ENCODE data around the gene PPP2R2D. TPM values are rescaled to one million over a fixed set of nuclear protein-coding genes. Genes with fewer than 3 reads are reported as not detected.

PPP2R2D gene
- total RNA-seq, 1 experiment from 2014 or later: 41.0 TPM

DNA sequence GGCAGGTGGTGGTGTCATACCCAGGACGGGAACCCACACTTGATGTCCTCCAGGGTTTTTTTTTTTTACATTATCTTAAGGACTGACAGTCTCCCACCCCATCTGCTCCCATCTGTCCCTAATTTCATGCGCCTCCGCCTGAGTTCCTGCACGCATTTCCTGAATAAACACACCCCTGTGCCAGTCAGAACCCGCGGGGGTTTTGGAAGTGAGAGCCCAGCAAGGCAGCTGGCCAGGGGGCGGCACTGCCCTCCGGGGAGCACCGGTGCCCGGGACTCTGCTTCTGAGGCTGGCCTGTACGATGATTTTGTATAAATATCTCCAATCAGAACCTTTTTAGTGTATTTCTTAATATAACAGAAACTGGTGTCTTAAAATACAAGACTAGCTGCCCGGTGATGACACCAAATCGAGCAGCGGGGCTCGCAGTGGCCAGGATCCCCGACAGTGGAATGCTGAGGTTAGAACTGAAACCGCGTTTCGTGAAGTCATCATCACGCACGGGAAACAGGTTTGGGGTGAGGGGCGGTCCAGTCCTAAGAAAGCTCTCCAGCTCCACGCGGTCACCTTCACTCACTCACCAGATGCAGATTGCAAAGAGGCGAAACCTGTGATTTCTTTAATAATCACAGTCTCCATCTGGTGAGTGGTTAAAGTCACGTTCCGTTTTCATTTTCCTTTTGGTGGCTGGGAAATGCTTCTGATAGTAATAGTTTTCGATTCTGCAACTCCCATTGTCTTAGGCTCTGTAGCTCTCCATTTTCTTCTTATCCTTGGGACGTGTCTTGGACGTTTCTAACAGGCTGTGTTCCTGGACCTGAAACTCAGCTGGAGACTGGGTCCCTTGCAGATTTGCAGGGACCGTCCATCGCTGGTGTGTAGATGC is 61.2 kb downstream of the PPP2R2D start:
- H3K4me1 ChIP-seq (ENCODE audit: control insufficient read depth, insufficient read depth, low read length): no peaks in the 10 kb centered on the region
- no peaks in the 10 kb centered on the region for H3K27me3 ChIP-seq (ENCODE audit: control insufficient read depth, insufficient read depth, low read length)
- TF ChIP-seq, protein P1, sequence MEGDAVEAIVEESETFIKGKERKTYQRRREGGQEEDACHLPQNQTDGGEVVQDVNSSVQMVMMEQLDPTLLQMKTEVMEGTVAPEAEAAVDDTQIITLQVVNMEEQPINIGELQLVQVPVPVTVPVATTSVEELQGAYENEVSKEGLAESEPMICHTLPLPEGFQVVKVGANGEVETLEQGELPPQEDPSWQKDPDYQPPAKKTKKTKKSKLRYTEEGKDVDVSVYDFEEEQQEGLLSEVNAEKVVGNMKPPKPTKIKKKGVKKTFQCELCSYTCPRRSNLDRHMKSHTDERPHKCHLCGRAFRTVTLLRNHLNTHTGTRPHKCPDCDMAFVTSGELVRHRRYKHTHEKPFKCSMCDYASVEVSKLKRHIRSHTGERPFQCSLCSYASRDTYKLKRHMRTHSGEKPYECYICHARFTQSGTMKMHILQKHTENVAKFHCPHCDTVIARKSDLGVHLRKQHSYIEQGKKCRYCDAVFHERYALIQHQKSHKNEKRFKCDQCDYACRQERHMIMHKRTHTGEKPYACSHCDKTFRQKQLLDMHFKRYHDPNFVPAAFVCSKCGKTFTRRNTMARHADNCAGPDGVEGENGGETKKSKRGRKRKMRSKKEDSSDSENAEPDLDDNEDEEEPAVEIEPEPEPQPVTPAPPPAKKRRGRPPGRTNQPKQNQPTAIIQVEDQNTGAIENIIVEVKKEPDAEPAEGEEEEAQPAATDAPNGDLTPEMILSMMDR (IDR thresholded peaks at IDR 0.05): no peak
- TF ChIP-seq, protein P2, sequence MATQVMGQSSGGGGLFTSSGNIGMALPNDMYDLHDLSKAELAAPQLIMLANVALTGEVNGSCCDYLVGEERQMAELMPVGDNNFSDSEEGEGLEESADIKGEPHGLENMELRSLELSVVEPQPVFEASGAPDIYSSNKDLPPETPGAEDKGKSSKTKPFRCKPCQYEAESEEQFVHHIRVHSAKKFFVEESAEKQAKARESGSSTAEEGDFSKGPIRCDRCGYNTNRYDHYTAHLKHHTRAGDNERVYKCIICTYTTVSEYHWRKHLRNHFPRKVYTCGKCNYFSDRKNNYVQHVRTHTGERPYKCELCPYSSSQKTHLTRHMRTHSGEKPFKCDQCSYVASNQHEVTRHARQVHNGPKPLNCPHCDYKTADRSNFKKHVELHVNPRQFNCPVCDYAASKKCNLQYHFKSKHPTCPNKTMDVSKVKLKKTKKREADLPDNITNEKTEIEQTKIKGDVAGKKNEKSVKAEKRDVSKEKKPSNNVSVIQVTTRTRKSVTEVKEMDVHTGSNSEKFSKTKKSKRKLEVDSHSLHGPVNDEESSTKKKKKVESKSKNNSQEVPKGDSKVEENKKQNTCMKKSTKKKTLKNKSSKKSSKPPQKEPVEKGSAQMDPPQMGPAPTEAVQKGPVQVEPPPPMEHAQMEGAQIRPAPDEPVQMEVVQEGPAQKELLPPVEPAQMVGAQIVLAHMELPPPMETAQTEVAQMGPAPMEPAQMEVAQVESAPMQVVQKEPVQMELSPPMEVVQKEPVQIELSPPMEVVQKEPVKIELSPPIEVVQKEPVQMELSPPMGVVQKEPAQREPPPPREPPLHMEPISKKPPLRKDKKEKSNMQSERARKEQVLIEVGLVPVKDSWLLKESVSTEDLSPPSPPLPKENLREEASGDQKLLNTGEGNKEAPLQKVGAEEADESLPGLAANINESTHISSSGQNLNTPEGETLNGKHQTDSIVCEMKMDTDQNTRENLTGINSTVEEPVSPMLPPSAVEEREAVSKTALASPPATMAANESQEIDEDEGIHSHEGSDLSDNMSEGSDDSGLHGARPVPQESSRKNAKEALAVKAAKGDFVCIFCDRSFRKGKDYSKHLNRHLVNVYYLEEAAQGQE (IDR thresholded peaks at IDR 0.05; ENCODE audit: insufficient read depth in 1 of 2, low read depth in 2 of 2, low read length in 1 of 2): no peak
- TF ChIP-seq SIN3A (IDR thresholded peaks at IDR 0.05; ENCODE audit: borderline replicate concordance, insufficient read depth, low read depth, low read length) (no peak), TCF7L2 (IDR thresholded peaks at IDR 0.05; ENCODE audit: low read depth, low read length) (no peak), POLR2AphosphoS5 (IDR thresholded peaks at IDR 0.05; ENCODE audit: low read depth, low read length) (no peak)
- DNase-seq (ENCODE audit: low read depth, low spot score): no peak
- H3K9me3 ChIP-seq (ENCODE audit: control insufficient read depth, insufficient read depth, low read depth, low read length): no peaks in the 10 kb centered on the region
- POLR2A ChIA-PET: no interaction called here
- CTCF ChIA-PET: no interaction called here
- ATAC-seq: no peak; the same call in 1 of the 2 replicates
- H3K36me3 ChIP-seq (ENCODE audit: control insufficient read depth, insufficient read depth, low read length): peaks cover 1% of the 10 kb centered on the region
- in situ Hi-C loops (cut with HindIII; ENCODE audit: low pct_unique_long_range_greater_than_20kb, low sequenced_read_pairs) (no loop called here), intact Hi-C loops (cut with micrococcal nuclease; ENCODE audit: unreplicated experiment) (no loop called here)
- no TSS peak for BruUV-seq (replicated peaks)
- peak overlapping the region in 1 of 2 experiments; percentile 16; a peak in 1 of 4 replicates for H3K4me3 ChIP-seq (ENCODE audit: low read depth in 2 of 2, low read length in 2 of 2)
- no peak overlapping the region for H3K27ac ChIP-seq (ENCODE audit: low read length)

DNA sequence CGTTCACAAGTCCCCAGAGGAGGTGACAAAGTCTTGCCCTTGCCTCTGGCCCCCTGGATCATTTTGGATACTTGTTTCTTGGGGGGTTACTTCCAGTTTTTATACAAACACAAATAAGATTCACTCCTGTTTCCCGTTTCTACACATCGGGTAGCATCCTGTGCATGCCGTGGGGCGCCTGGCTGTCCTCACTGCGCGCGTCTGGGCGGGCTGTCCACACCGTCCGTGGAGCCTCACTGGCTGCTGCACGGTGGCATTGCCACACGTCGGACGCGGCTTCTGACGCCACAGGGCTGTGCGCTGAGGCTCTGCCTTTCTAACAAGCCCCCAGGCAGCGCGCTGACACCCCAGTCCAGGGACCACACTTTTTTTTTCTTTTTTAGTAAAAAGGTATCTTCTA is 62.5 kb downstream of the PPP2R2D start:
- ChIA-PET CTCF (no interaction called here), POLR2A (no interaction called here)
- H3K4me3 ChIP-seq (ENCODE audit: low read depth in 2 of 2, low read length in 2 of 2): no peak overlapping the region
- H3K4me1 ChIP-seq (ENCODE audit: control insufficient read depth, insufficient read depth, low read length): no peaks in the 10 kb centered on the region
- no peaks in the 10 kb centered on the region for H3K9me3 ChIP-seq (ENCODE audit: control insufficient read depth, insufficient read depth, low read depth, low read length)
- intact Hi-C loops (cut with micrococcal nuclease; ENCODE audit: unreplicated experiment) (no loop called here), in situ Hi-C loops (cut with HindIII; ENCODE audit: low pct_unique_long_range_greater_than_20kb, low sequenced_read_pairs) (no loop called here)
- no peak for ATAC-seq
- no TSS peak for BruUV-seq (replicated peaks)
- TF ChIP-seq POLR2AphosphoS5 (IDR thresholded peaks at IDR 0.05; ENCODE audit: low read depth, low read length) (no peak), SIN3A (IDR thresholded peaks at IDR 0.05; ENCODE audit: borderline replicate concordance, insufficient read depth, low read depth, low read length) (no peak), TCF7L2 (IDR thresholded peaks at IDR 0.05; ENCODE audit: low read depth, low read length) (no peak)
- TF ChIP-seq, protein P1 (IDR thresholded peaks at IDR 0.05): no peak
- TF ChIP-seq, protein P2 (IDR thresholded peaks at IDR 0.05; ENCODE audit: insufficient read depth in 1 of 2, low read depth in 2 of 2, low read length in 1 of 2): no peak
- no peaks in the 10 kb centered on the region; the same call in 1 of the 2 replicates for H3K36me3 ChIP-seq (ENCODE audit: control insufficient read depth, insufficient read depth, low read length)
- no peak overlapping the region for H3K27ac ChIP-seq (ENCODE audit: low read length)
- no peak for DNase-seq (ENCODE audit: low read depth, low spot score)
- H3K27me3 ChIP-seq (ENCODE audit: control insufficient read depth, insufficient read depth, low read length): no peaks in the 10 kb centered on the region
